Calu3 (cell line): ENCODE data around the gene SLC6A6. TPM values are rescaled to one million over a fixed set of nuclear protein-coding genes. Genes with fewer than 3 reads are reported as not detected.

Experiments
- BruUV-seq: library from RNA; stranded (reverse); fragments of 400-500 nt; replicated peaks from 2 replicates; lab custom pipeline; 2021; lab: Mats Ljungman, UMichigan
- CTCF ChIA-PET: fragments of 300-600 bp; sonication (Branson Sonifier 250); formaldehyde crosslinking; loops from one replicate; lab custom pipeline; 2022; ENCODE audit warnings: antibody characterized with exemption; lab: Charles Lee
- DNase-seq: peaks from one replicate; pipeline ENCODE4 v3.0.0; 2022
- H3K27ac Mint-ChIP-seq: one replicate; pipeline ENCODE4 v1.8.0; 2022; ENCODE audit warnings: mixed read lengths; ENCODE audit not compliant: unreplicated experiment
- H3K27me3 Mint-ChIP-seq: one replicate; pipeline ENCODE4 v1.8.0; 2022; ENCODE audit warnings: mixed read lengths; ENCODE audit not compliant: unreplicated experiment
- H3K36me3 Mint-ChIP-seq: one replicate; pipeline ENCODE4 v1.8.0; 2022; ENCODE audit warnings: mild to moderate bottlenecking, moderate library complexity, mixed read lengths; ENCODE audit not compliant: insufficient read depth, unreplicated experiment
- H3K4me1 Mint-ChIP-seq: one replicate; pipeline ENCODE4 v1.8.0; 2022; ENCODE audit warnings: mild to moderate bottlenecking, low read depth, mixed read lengths; ENCODE audit not compliant: unreplicated experiment
- H3K4me3 Mint-ChIP-seq: one replicate; pipeline ENCODE4 v1.8.0; 2022; ENCODE audit warnings: mild to moderate bottlenecking, low read depth, moderate library complexity, mixed read lengths; ENCODE audit not compliant: unreplicated experiment
- H3K9me3 Mint-ChIP-seq: one replicate; pipeline ENCODE4 v1.8.0; 2022; ENCODE audit warnings: low read depth, mixed read lengths; ENCODE audit not compliant: unreplicated experiment
- intact Hi-C: fragments of 100-400 bp; cut with micrococcal nuclease; formaldehyde crosslinking; loops from one replicate; pipeline ENCODE4 v1.10.0; 2022; ENCODE audit not compliant: unreplicated experiment
- total RNA-seq: library from RNA; stranded (reverse); gene quantifications from 2 replicates; pipeline ENCODE4 v1.2.3, GENCODE V29; 2022
- TF ChIP-seq, protein P1 (sequence below): fragments of 200-600 bp; IDR thresholded peaks from one replicate; pipeline ENCODE4 v1.8.0; 2022; ENCODE audit warnings: antibody characterized with exemption; ENCODE audit not compliant: unreplicated experiment

SLC6A6 gene
- total RNA-seq, 1 experiment from 2014 or later = 46.3 TPM

DNA sequence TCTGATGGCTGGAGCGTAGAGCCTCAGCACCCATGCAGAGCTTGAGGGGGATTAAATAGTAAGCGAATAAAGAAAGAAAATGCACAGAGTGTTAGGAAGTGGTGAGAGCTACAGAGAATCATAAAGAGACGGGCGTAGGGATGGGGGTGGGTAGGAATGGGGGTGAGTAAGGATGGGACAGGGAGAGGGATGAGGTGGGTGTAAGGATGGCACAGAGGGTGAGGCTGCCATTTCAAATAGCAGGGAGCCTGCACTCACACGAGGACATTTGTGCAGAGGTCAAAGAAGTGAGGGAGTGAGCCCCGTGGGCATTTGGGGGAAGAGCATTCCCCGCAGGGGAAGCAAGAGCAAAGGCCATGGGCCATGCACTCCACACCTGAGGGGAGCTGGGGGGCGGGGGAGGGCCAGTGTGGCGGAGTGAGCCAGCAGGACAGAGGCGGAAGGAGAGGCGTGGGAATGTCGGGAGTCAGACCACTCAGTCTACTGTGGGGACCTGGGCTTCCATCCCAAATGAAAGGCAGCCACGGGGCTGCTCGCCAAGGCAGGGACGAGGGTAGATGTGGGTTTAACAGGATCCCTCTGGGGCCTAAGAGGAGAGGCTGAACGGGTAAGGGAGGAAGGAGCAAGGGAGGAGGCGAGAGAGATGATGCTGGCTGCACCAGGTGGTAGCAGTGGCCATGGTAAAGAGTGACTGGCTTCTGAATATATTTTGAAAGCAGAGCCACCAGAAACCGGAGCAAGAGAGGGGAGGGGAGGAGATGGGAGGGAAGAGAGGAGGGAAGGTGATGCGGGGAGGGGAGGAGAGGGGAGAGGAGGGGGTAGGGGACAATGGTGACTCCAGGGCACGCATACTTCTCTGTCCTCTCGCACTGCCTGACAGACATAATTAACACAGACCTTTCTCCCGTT is 35.2 kb upstream of the SLC6A6 start:
- Mint-ChIP-seq H3K4me3 (no peak overlapping the region), H3K36me3 (no peaks in the 10 kb centered on the region), H3K27ac (no peak overlapping the region), H3K27me3 (peaks cover 18% of the 10 kb centered on the region), H3K4me1 (peaks cover 60% of the 10 kb centered on the region), H3K9me3 (no peaks in the 10 kb centered on the region)
- DNase-seq = no peak
- BruUV-seq = no TSS peak
- CTCF ChIA-PET = interaction anchor here (0.5 kb wide), 1 partner anchor 840 kb away, joined by 3 read pairs; no protein-coding TSS in a partner anchor
- TF ChIP-seq, protein P1, sequence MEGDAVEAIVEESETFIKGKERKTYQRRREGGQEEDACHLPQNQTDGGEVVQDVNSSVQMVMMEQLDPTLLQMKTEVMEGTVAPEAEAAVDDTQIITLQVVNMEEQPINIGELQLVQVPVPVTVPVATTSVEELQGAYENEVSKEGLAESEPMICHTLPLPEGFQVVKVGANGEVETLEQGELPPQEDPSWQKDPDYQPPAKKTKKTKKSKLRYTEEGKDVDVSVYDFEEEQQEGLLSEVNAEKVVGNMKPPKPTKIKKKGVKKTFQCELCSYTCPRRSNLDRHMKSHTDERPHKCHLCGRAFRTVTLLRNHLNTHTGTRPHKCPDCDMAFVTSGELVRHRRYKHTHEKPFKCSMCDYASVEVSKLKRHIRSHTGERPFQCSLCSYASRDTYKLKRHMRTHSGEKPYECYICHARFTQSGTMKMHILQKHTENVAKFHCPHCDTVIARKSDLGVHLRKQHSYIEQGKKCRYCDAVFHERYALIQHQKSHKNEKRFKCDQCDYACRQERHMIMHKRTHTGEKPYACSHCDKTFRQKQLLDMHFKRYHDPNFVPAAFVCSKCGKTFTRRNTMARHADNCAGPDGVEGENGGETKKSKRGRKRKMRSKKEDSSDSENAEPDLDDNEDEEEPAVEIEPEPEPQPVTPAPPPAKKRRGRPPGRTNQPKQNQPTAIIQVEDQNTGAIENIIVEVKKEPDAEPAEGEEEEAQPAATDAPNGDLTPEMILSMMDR = no peak
- intact Hi-C loops = loop anchor here (5.0 kb wide), 1 partner anchor 50 kb away; no protein-coding TSS in a partner anchor

DNA sequence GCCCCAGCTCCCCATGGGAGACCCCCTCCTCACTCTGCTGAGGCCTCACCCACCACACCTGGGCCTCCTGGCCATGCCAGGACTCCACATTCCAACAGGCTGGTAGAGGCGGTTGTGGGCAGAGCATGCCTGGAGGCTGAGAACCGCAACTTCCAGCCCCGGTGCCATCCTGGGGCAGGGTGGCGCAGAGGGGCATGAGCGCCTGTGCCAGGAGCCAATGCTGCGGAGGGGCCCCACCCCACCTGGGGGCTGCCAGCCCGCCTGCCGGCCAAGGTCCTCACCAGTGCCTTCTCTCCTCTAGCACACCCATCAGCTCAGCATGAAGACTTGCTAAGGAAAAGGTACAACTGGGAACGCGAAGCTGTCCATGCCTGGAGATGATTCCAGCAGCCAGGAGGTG is 34.3 kb upstream of the SLC6A6 start:
- H3K4me1 Mint-ChIP-seq = peaks cover 70% of the 10 kb centered on the region
- H3K4me3 Mint-ChIP-seq = no peak overlapping the region
- H3K27me3 Mint-ChIP-seq = peaks cover 18% of the 10 kb centered on the region
- TF ChIP-seq, protein P1 = no peak
- intact Hi-C loops = loop anchor here (5.0 kb wide), 1 partner anchor 51 kb away; no protein-coding TSS in a partner anchor
- CTCF ChIA-PET = no interaction called here
- H3K27ac Mint-ChIP-seq = no peak overlapping the region
- DNase-seq = no peak
- no TSS peak for BruUV-seq
- peaks cover 6% of the 10 kb centered on the region for H3K36me3 Mint-ChIP-seq
- H3K9me3 Mint-ChIP-seq = no peaks in the 10 kb centered on the region

DNA sequence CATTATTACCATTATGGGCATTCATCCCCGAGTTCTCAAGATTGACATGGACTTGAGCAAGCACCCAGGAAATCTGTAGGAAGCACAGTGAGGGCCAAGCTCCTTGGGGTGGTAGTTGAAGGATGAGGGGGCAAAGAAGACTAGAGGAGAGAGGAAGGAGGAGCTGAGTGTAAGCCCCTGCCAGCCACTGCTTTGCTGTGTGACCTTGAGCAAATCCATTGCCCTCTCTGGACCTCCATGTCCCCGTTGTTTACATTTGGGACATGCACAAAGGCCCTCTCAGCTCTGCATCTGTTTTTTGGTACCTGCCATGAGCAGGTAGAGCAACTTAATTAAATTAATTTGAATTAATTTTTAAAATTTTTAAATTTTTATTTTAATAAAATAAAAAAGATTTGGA is 33.5 kb upstream of the SLC6A6 start:
- CTCF ChIA-PET = interaction anchor here (1.0 to 2.0 kb wide), 8 partner anchors 73 to 190 kb away, joined by 3 to 21 read pairs (median 4); partner anchors contain the start of genes LSM3 and XPC

More for the DNA sequence above, 33.5 kb upstream of the SLC6A6 start:
- H3K27me3 Mint-ChIP-seq = peaks cover 18% of the 10 kb centered on the region
- intact Hi-C loops = loop anchor here (1.0 to 5.0 kb wide), 2 partner anchors 52 to 108 kb away; no protein-coding TSS in a partner anchor
- TF ChIP-seq, protein P1 = no peak
- H3K4me1 Mint-ChIP-seq = peaks cover 72% of the 10 kb centered on the region
- peaks cover 6% of the 10 kb centered on the region for H3K36me3 Mint-ChIP-seq
- H3K9me3 Mint-ChIP-seq = no peaks in the 10 kb centered on the region
- no peak overlapping the region for H3K4me3 Mint-ChIP-seq
- H3K27ac Mint-ChIP-seq = no peak overlapping the region
- no peak for DNase-seq
- BruUV-seq = no TSS peak
